GM10248 (cell line): Measurements from ENCODE around the gene AVPI1.
"Not testable (repeated sequence)": the region's sequence is repeated elsewhere in the genome, so short reads cannot be mapped to it uniquely, and the experiment has no call there.

Experiments used
- CTCF ChIA-PET: fragments of 300-600 bp; sonication (Branson Sonifier 250); formaldehyde crosslinking; extraction: SDS; loops from one replicate; lab custom pipeline; 2021; ENCODE audit warnings: antibody characterized with exemption; lab: Yijun Ruan, JAX
- POLR2A ChIA-PET: fragments of 350-650 bp; sonication (Branson Sonifier 250); formaldehyde crosslinking; extraction: SDS; loops from one replicate; lab custom pipeline; 2020; ENCODE audit warnings: antibody characterized with exemption; lab: Yijun Ruan, JAX
- DNase-seq: peaks from one replicate; pipeline ENCODE4 v3.0.0; 2012; ENCODE audit errors: extremely low spot score
- TF ChIP-seq, protein P1 (sequence below): IDR thresholded peaks from 2 replicates; pipeline ENCODE4 v1.5.1; 2012; ENCODE audit warnings: mild to moderate bottlenecking, low read depth; ENCODE audit errors: extremely low read depth, missing control alignments, control extremely low read depth

The AVPI1 gene

DNA sequence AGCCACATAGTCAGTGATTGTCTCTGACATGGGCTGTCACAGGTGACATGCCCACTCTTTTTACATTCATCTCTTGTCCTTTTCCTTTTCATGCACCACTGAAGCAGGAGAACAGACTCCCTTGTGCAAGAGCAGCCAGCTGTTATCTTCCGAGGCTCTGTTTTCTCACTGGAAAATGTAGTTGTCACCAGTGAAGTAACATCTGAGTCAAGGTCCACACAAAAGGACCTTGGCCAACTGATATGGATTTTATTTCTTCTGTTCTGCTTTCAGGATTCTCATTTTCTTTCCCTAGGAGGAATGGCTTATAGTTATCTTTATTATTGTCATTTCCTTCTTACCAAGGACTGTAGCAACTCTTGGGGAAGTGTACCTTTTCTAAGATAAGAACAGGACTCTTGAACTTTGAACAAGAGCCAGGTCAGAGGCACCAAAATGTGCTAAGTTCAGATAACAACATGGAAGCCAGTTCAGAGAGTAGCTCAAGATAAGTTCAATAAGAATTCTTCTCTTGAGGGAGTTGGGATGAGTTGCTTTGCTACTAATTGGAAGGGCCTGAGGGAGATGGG is 22.7 kb downstream of the AVPI1 start:
- DNase-seq: no peak
- ChIA-PET POLR2A (interaction anchor here (1.0 kb wide), 1 partner anchor 23 kb away, joined by 4 read pairs; the partner anchor contains the start of gene AVPI1), CTCF (interaction anchor here (3.4 kb wide), 1 partner anchor 11 kb away, joined by 18 read pairs; no protein-coding TSS in a partner anchor)
- TF ChIP-seq, protein P1, sequence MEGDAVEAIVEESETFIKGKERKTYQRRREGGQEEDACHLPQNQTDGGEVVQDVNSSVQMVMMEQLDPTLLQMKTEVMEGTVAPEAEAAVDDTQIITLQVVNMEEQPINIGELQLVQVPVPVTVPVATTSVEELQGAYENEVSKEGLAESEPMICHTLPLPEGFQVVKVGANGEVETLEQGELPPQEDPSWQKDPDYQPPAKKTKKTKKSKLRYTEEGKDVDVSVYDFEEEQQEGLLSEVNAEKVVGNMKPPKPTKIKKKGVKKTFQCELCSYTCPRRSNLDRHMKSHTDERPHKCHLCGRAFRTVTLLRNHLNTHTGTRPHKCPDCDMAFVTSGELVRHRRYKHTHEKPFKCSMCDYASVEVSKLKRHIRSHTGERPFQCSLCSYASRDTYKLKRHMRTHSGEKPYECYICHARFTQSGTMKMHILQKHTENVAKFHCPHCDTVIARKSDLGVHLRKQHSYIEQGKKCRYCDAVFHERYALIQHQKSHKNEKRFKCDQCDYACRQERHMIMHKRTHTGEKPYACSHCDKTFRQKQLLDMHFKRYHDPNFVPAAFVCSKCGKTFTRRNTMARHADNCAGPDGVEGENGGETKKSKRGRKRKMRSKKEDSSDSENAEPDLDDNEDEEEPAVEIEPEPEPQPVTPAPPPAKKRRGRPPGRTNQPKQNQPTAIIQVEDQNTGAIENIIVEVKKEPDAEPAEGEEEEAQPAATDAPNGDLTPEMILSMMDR: no peak

DNA sequence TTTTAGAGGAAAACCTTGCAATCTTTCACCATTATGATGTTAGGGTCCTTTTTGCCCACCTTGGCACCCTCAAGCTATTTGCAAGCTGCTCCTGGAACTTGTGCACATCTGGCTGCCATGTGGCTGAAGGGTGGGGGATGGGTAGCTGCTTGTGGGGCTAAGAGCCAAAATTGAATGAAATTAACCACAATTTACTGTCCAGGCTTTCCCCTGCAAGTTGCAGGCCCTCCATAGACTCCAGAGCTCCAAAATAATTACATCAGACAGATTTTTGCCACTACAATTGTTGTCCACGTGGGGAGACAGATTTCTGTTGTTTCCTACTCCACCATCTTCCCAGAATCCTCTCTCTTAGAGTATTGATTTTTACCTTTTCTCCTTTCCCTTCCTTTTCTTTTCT is 27.5 kb downstream of the AVPI1 start:
- CTCF ChIA-PET: interaction anchor here (3.0 kb wide), 1 partner anchor 17 kb away, joined by 17 read pairs; no protein-coding TSS in a partner anchor
- POLR2A ChIA-PET: no interaction called here
- TF ChIP-seq, protein P1: no peak
- no peak for DNase-seq

DNA sequence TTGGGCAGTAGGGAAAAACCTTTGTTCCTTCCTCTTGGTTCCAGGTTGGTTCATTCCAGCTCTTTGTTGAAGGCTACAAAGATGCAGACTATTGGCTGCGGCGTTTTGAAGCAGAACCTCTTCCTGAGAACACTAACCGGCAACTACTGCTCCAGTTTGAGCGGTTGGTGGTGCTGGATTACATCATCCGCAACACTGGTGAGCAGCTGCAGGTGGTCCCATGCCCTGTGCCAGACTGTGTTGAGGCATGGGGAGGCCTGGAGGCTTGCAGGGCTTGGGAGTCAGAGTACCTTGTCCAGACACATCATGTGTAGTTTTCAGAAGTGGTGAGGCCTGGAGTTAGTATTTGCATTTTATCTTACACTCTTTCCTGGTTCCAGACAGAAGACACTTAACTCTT is 30.3 kb downstream of the AVPI1 start:
- POLR2A ChIA-PET: interaction anchor here (0.7 kb wide), 1 partner anchor 27 kb away, joined by 4 read pairs; no protein-coding TSS in a partner anchor

DNA sequence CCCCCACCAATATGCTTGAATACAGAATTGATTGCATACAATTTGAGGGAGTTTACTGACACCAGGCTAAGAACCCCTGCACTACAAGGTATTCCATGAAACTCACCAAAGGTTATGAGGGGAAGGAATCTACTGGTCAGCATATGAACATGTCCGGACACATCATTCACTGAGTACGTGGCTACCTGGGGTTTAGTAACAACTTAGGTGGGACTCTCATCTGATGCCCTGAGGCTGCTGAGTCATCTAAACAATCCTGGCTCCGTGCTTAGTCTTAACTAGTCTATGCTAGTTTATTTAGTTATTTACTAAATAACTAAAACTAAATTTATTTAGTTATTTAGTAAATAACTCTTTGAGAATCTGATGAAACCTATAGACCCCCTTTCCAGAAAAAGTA is 35.3 kb downstream of the AVPI1 start:
- no peak for DNase-seq
- TF ChIP-seq, protein P1: no peak
- ChIA-PET CTCF (no interaction called here), POLR2A (no interaction called here)

More for the DNA sequence above, 30.3 kb downstream of the AVPI1 start:
- TF ChIP-seq, protein P1: no peak
- CTCF ChIA-PET: interaction anchor here (1.6 kb wide), 1 partner anchor 27 kb away, joined by 4 read pairs; no protein-coding TSS in a partner anchor
- no peak for DNase-seq

DNA sequence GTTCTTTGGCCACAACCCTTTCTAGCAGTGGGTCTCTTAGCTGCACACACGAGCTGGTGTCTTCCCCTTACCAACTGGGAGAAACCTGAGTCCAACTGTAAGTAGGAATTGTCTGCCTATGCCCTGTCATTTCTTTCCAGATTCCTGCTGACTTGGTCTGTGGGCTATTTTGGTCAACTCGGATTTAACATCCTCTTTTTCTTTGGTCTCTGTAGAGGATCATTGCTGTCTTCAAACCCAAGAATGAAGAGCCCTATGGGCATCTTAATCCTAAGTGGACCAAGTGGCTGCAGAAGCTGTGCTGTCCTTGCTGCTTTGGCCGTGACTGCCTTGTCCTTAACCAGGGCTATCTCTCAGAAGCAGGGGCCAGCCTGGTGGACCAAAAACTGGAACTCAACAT is 36.3 kb downstream of the AVPI1 start:
- ChIA-PET POLR2A (no interaction called here), CTCF (interaction anchor here (1.5 kb wide), 1 partner anchor 9 kb away, joined by 5 read pairs; no protein-coding TSS in a partner anchor)
- DNase-seq: no peak
- TF ChIP-seq, protein P1: no peak

DNA sequence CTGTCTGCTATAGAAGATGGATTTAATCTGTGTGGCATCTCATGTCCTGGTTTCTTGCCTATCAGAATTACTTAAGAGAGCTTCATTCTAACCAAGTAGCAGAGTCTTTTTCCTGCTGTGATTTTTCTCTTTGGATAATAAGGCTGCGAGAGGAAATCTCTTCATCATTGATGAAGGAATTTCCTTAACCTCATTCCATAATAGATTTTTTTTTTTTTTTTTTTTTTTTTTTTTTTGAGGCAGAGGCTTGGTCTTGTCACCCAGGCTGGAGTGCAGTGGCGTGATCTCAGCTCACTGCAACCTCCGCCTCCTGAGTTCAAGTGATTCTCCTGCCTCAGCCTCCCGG is 37.7 kb downstream of the AVPI1 start:
- not testable (repeated sequence) for DNase-seq
- POLR2A ChIA-PET: interaction anchor here (1.1 kb wide), 1 partner anchor 38 kb away, joined by 3 read pairs; the partner anchor contains the start of gene AVPI1
- CTCF ChIA-PET: interaction anchor here (1.1 kb wide), 1 partner anchor 81 kb away, joined by 3 read pairs; no protein-coding TSS in a partner anchor
